Activated B cell treated with CpG ODN at 0.5 μM for 24 hours (primary cell): ENCODE measurements around the gene BABAM2. TPM values are rescaled to one million over a fixed set of nuclear protein-coding genes. Genes with fewer than 3 reads are reported as not detected.

Source experiments
- ATAC-seq: fragments of 200-7000 bp; cut with Tn5 transposase; one replicate; pipeline ENCODE4 v1.10.0; 2021; ENCODE audit warnings: low read depth, mild to moderate bottlenecking, moderate library complexity
- CTCF ChIA-PET: fragments of 350-600 bp; sonication (Branson Sonifier 250); formaldehyde crosslinking; loops from one replicate; lab custom pipeline; 2021; ENCODE audit warnings: antibody characterized with exemption; lab: Charles Lee
- POLR2A ChIA-PET: fragments of 350-600 bp; sonication (Branson Sonifier 250); formaldehyde crosslinking; loops from one replicate; lab custom pipeline; 2021; ENCODE audit warnings: antibody characterized with exemption; lab: Charles Lee
- DNase-seq: peaks from one replicate; pipeline ENCODE4 v3.0.0; 2022
- H3K27ac Mint-ChIP-seq: one replicate; pipeline ENCODE4 v1.8.0; 2020; ENCODE audit warnings: mixed read lengths
- H3K27me3 Mint-ChIP-seq: one replicate; pipeline ENCODE4 v1.8.0; 2021; ENCODE audit warnings: mixed read lengths
- H3K36me3 Mint-ChIP-seq: one replicate; pipeline ENCODE4 v1.8.0; 2021; ENCODE audit warnings: low read depth, mixed read lengths
- H3K4me1 Mint-ChIP-seq: one replicate; pipeline ENCODE4 v1.8.0; 2021; ENCODE audit warnings: mixed read lengths
- H3K4me3 Mint-ChIP-seq: one replicate; pipeline ENCODE4 v1.8.0; 2020; ENCODE audit warnings: mild to moderate bottlenecking, mixed read lengths
- H3K9me3 Mint-ChIP-seq: one replicate; pipeline ENCODE4 v1.8.0; 2020; ENCODE audit warnings: mixed read lengths
- CTCF ChIP-seq: fragments of 200-600 bp; IDR thresholded peaks from one replicate; pipeline ENCODE4 v1.8.0; 2022; ENCODE audit warnings: antibody characterized with exemption, mild to moderate bottlenecking
- intact Hi-C: fragments of 100-400 bp; cut with micrococcal nuclease; formaldehyde crosslinking; loops from one replicate; pipeline ENCODE4 v1.15.1; 2024
- total RNA-seq: library from RNA; stranded (reverse); gene quantifications from 2 replicates; pipeline ENCODE4 v1.2.3, GENCODE V29; 2022

BABAM2 gene
- total RNA-seq, 1 donor from 2014 or later, result 55.6 TPM

GRCh38 chr2:28320371-28320770 is 429.8 kb downstream of the BABAM2 start:
- no peak for TF ChIP-seq CTCF
- CTCF ChIA-PET, result no interaction called here
- no peak for ATAC-seq
- no peak for DNase-seq
- H3K36me3 Mint-ChIP-seq, result peaks cover 6% of the 10 kb centered on the region
- no peak overlapping the region for H3K27ac Mint-ChIP-seq
- intact Hi-C loops, result no loop called here
- no peaks in the 10 kb centered on the region for H3K9me3 Mint-ChIP-seq
- no peak overlapping the region for H3K4me3 Mint-ChIP-seq
- POLR2A ChIA-PET, result no interaction called here
- peaks cover 2% of the 10 kb centered on the region for H3K4me1 Mint-ChIP-seq
- H3K27me3 Mint-ChIP-seq, result no peaks in the 10 kb centered on the region

GRCh38 chr2:28321426-28321825 is 430.9 kb downstream of the BABAM2 start:
- DNase-seq (no peak), ATAC-seq (no peak)
- H3K4me1 Mint-ChIP-seq, result peaks cover 4% of the 10 kb centered on the region
- TF ChIP-seq CTCF, result no peak
- H3K9me3 Mint-ChIP-seq, result no peaks in the 10 kb centered on the region
- intact Hi-C loops, result no loop called here
- peaks cover 5% of the 10 kb centered on the region for H3K36me3 Mint-ChIP-seq
- no peak overlapping the region for H3K4me3 Mint-ChIP-seq
- no peak overlapping the region for H3K27ac Mint-ChIP-seq
- no peaks in the 10 kb centered on the region for H3K27me3 Mint-ChIP-seq
- CTCF ChIA-PET, result no interaction called here
- POLR2A ChIA-PET, result no interaction called here

GRCh38 chr2:28322051-28322450 is 431.5 kb downstream of the BABAM2 start:
- H3K27ac Mint-ChIP-seq, result no peak overlapping the region
- H3K4me1 Mint-ChIP-seq, result peaks cover 4% of the 10 kb centered on the region

GRCh38 chr2:28322456-28322855 is 431.9 kb downstream of the BABAM2 start:
- no peak overlapping the region for H3K27ac Mint-ChIP-seq
- no peak overlapping the region for H3K4me3 Mint-ChIP-seq
- H3K36me3 Mint-ChIP-seq, result peaks cover 5% of the 10 kb centered on the region

More at GRCh38 chr2:28322051-28322450, 431.5 kb downstream of the BABAM2 start:
- ATAC-seq (no peak), DNase-seq (no peak)
- no peaks in the 10 kb centered on the region for H3K9me3 Mint-ChIP-seq
- no peak overlapping the region for H3K4me3 Mint-ChIP-seq
- ChIA-PET POLR2A (no interaction called here), CTCF (no interaction called here)
- intact Hi-C loops, result no loop called here
- TF ChIP-seq CTCF, result no peak
- H3K36me3 Mint-ChIP-seq, result peaks cover 3% of the 10 kb centered on the region
- H3K27me3 Mint-ChIP-seq, result no peaks in the 10 kb centered on the region

GRCh38 chr2:28322981-28323396 is 432.5 kb downstream of the BABAM2 start:
- DNase-seq (no peak), ATAC-seq (no peak)
- Mint-ChIP-seq H3K4me1 (peaks cover 4% of the 10 kb centered on the region), H3K9me3 (no peaks in the 10 kb centered on the region), H3K4me3 (no peak overlapping the region), H3K36me3 (peaks cover 4% of the 10 kb centered on the region), H3K27me3 (no peaks in the 10 kb centered on the region), H3K27ac (no peak overlapping the region)
- ChIA-PET POLR2A (no interaction called here), CTCF (no interaction called here)
- intact Hi-C loops, result no loop called here
- no peak for TF ChIP-seq CTCF

More at GRCh38 chr2:28322456-28322855, 431.9 kb downstream of the BABAM2 start:
- POLR2A ChIA-PET, result no interaction called here
- Mint-ChIP-seq H3K9me3 (no peaks in the 10 kb centered on the region), H3K4me1 (peaks cover 4% of the 10 kb centered on the region), H3K27me3 (no peaks in the 10 kb centered on the region)
- intact Hi-C loops, result no loop called here
- no peak for TF ChIP-seq CTCF
- CTCF ChIA-PET, result no interaction called here
- no peak for DNase-seq
- ATAC-seq, result no peak
